Sigmoid colon (tissue), 4 donors: ENCODE results near the gene ARID5A.

Experiments
- CTCF ChIP-seq, 4 experiments: fragments of 450-650 bp in 3 of 4; fragments of 200-600 bp in 1 of 4; IDR thresholded peaks; one replicate each; pipeline ENCODE4 v1.5.1; 2016 to 2019; ENCODE audit warnings: antibody characterized with exemption in 4 of 4, mild to moderate bottlenecking in 3 of 4, moderate library complexity in 2 of 4
- EP300 ChIP-seq, 4 donors: sonication (generic); formaldehyde crosslinking; IDR thresholded peaks; one replicate each; pipeline ENCODE4 v1.6.1; 2017; ENCODE audit warnings: antibody characterized with exemption in 4 of 4
- POLR2A ChIP-seq, 2 donors: fragments of 450-650 bp; IDR thresholded peaks; one replicate each; pipeline ENCODE4 v1.6.1; 2016; ENCODE audit warnings: antibody characterized with exemption in 2 of 2, mild to moderate bottlenecking in 2 of 2, moderate library complexity in 2 of 2
- POLR2AphosphoS5 ChIP-seq, 4 donors: sonication (generic); formaldehyde crosslinking; IDR thresholded peaks; one replicate each; pipeline ENCODE4 v1.6.1; 2017; ENCODE audit warnings: antibody characterized with exemption in 4 of 4

DNA sequence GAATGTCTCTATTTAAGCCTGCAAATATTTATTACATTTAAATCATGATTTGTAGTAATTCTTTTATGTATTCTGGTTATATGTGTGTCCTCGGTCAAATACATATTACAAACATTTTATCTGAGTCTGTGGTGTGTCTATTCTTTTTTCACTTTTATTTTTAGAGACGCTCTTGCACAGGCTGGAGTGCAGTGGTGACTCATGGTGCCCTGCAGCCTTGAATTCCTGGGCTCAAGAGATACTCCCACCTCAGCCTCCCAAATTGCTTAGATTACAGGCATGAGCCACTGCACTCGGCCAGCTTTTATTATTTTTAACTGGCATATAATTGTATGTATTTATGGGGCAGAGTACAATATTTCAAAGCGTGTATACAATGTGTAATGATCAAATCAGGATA lies 47.5 kb downstream of the ARID5A start:
- TF ChIP-seq POLR2AphosphoS5 (IDR thresholded peaks at IDR 0.05), result no peak
- TF ChIP-seq CTCF (IDR thresholded peaks at IDR 0.05), result no peak
- no peak for TF ChIP-seq POLR2A (IDR thresholded peaks at IDR 0.05)
- no peak for TF ChIP-seq EP300 (IDR thresholded peaks at IDR 0.05)
